Tibial nerve (tissue), 3 donors: ENCODE data around the gene SKAP1.
"Not testable (repeated sequence)": the region's sequence is repeated elsewhere in the genome, so short reads cannot be mapped to it uniquely, and the experiment has no call there.

Experiments
- CTCF ChIP-seq, 5 experiments: fragments of 200-600 bp in 3 of 5; fragments of 450-650 bp in 2 of 5; sonication (generic) in 3 of 5; IDR thresholded peaks; one replicate each; pipeline ENCODE4 v1.5.1; 2016 to 2019; ENCODE audit warnings: antibody characterized with exemption in 5 of 5, mild to moderate bottlenecking in 3 of 5, moderate library complexity in 2 of 5
- POLR2A ChIP-seq, 2 donors: fragments of 450-650 bp; IDR thresholded peaks; one replicate each; pipeline ENCODE4 v1.6.1; 2017; ENCODE audit warnings: antibody characterized with exemption in 2 of 2, mild to moderate bottlenecking in 2 of 2, moderate library complexity in 2 of 2

DNA sequence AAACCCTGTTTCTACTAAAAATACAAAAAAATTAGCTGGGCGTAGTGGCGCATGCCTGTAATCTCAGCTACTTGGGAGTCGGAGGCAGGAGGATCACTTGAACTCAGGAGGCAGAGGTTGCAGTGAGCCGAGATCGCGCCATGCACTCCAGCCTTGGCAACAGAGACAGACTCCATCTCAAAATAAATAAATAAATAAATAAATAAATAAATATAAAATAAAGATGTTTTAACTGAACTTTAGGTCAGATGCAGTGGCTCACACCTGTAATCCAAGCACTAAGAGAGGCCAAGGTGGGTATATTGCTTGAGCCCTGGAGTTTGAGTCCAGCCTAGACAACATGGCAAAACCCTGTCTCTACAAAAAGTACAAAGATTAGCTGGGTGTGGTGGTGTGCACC lies 61.0 kb downstream of the SKAP1 start:
- TF ChIP-seq CTCF, POLR2A (IDR thresholded peaks at IDR 0.05): not testable (repeated sequence)
